Type B pancreatic cell (in vitro differentiated cells): Measurements from ENCODE around the gene C10orf105. TPM values are rescaled to one million over a fixed set of nuclear protein-coding genes. Genes with fewer than 3 reads are reported as not detected.

ENCODE experiments used
- DNase-seq: peaks from one replicate; pipeline ENCODE4 v3.0.0; 2021; ENCODE audit warnings: mixed read lengths; ENCODE audit not compliant: unreplicated experiment; ENCODE audit errors: extremely low spot score
- H3K27ac Mint-ChIP-seq: 2 replicates; pipeline ENCODE4 v1.8.0; 2021; ENCODE audit warnings: mild to moderate bottlenecking, mixed read lengths
- H3K27me3 Mint-ChIP-seq: 2 replicates; pipeline ENCODE4 v1.8.0; 2021; ENCODE audit warnings: mixed read lengths
- H3K36me3 Mint-ChIP-seq: 2 replicates; pipeline ENCODE4 v1.8.0; 2021; ENCODE audit warnings: mixed read lengths
- H3K4me1 Mint-ChIP-seq: one replicate; pipeline ENCODE4 v1.8.0; 2021; ENCODE audit warnings: mixed read lengths; ENCODE audit not compliant: unreplicated experiment
- H3K4me3 Mint-ChIP-seq: 2 replicates; pipeline ENCODE4 v1.8.0; 2021; ENCODE audit warnings: mild to moderate bottlenecking, mixed read lengths
- H3K9me3 Mint-ChIP-seq: 2 replicates; pipeline ENCODE4 v1.8.0; 2021; ENCODE audit warnings: mixed read lengths
- total RNA-seq: library from RNA; stranded (reverse); gene quantifications from 2 replicates; pipeline ENCODE4 v1.2.1, GENCODE V29; 2021; ENCODE audit warnings: low replicate concordance
- TF ChIP-seq, protein P1 (sequence below): fragments of 200-600 bp; sonication (generic); conservative IDR thresholded peaks from 2 replicates; pipeline ENCODE4 v1.5.0; 2021; ENCODE audit warnings: antibody characterized with exemption, mild to moderate bottlenecking

Gene C10orf105
- total RNA-seq, 1 donor from 2014 or later = 0.31 TPM

DNA sequence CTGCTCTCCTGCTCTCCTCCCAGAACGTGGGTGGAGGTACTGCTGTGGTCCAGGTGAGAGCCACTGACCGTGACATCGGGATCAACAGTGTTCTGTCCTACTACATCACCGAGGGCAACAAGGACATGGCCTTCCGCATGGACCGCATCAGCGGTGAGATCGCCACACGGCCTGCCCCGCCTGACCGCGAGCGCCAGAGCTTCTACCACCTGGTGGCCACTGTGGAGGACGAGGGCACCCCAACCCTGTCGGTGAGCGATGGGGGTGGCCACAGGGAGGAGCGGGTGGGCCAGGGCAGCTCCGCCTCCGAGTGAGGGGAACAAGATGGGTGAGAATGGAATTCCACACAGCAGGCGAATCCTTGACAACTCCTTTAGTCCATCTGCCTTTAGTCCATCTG is 22.1 kb upstream of the C10orf105 start:
- Mint-ChIP-seq H3K4me3 (no peak overlapping the region), H3K27ac (no peak overlapping the region), H3K36me3 (no peaks in the 10 kb centered on the region), H3K27me3 (no peaks in the 10 kb centered on the region), H3K4me1 (peaks cover 24% of the 10 kb centered on the region), H3K9me3 (no peaks in the 10 kb centered on the region)
- no peak for DNase-seq
- TF ChIP-seq, protein P1, sequence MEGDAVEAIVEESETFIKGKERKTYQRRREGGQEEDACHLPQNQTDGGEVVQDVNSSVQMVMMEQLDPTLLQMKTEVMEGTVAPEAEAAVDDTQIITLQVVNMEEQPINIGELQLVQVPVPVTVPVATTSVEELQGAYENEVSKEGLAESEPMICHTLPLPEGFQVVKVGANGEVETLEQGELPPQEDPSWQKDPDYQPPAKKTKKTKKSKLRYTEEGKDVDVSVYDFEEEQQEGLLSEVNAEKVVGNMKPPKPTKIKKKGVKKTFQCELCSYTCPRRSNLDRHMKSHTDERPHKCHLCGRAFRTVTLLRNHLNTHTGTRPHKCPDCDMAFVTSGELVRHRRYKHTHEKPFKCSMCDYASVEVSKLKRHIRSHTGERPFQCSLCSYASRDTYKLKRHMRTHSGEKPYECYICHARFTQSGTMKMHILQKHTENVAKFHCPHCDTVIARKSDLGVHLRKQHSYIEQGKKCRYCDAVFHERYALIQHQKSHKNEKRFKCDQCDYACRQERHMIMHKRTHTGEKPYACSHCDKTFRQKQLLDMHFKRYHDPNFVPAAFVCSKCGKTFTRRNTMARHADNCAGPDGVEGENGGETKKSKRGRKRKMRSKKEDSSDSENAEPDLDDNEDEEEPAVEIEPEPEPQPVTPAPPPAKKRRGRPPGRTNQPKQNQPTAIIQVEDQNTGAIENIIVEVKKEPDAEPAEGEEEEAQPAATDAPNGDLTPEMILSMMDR = no peak

DNA sequence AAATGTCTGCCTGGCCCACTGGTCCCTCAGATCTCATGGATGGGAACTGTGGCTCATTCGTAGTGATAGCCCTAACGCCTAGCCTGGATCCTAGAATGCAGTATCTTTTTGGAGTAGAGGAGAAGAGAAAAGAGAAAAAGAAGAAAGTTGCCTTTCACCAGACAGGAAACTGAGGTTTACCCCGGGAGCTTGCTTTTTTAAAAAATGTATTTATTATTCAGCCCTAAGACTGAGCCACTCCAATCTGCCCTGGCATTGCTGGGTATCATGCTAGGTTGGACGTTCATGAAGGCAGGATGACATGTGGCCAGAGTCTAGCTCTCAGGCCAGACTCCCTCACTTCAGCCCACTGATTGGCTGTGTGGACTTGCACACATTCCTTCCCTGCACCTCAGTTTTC is 21.5 kb upstream of the C10orf105 start:
- H3K27me3 Mint-ChIP-seq = no peaks in the 10 kb centered on the region
- peaks cover 23% of the 10 kb centered on the region for H3K4me1 Mint-ChIP-seq
- no peak for DNase-seq
- H3K9me3 Mint-ChIP-seq = no peaks in the 10 kb centered on the region
- no peak overlapping the region for H3K4me3 Mint-ChIP-seq
- no peak overlapping the region for H3K27ac Mint-ChIP-seq
- no peaks in the 10 kb centered on the region for H3K36me3 Mint-ChIP-seq
- TF ChIP-seq, protein P1 = no peak

DNA sequence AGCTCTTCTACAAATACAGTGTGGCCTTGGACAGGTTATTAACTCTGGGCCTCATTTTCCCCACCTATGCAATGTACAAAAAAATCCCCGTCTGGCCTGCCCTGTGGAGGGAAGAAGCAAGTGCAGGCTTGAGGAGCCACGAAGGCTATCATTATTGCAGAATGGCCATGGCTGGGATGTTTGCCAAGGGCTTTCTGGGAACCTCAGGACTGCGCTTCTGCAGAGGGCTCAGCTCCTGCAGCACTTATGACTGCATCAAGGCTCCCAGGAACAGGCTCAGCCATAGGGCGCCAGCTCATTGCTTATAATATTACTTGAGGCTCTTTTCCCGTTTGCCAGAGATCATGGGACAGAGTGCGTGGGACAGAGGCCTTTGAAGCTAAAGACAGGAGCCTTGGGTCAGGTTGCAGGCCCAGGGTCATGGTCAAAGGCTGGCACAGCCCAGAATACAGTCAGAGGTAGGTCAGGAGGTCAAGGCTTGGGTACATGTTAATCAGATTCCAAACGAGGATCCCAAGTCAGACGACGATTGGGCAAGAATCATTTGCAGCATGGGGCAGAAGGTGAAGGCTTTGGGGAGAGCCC is 20.6 kb upstream of the C10orf105 start:
- Mint-ChIP-seq H3K27me3 (no peaks in the 10 kb centered on the region), H3K9me3 (no peaks in the 10 kb centered on the region), H3K4me3 (no peak overlapping the region), H3K4me1 (peaks cover 19% of the 10 kb centered on the region), H3K27ac (no peak overlapping the region), H3K36me3 (no peaks in the 10 kb centered on the region)
- no peak for DNase-seq
- TF ChIP-seq, protein P1 = no peak

DNA sequence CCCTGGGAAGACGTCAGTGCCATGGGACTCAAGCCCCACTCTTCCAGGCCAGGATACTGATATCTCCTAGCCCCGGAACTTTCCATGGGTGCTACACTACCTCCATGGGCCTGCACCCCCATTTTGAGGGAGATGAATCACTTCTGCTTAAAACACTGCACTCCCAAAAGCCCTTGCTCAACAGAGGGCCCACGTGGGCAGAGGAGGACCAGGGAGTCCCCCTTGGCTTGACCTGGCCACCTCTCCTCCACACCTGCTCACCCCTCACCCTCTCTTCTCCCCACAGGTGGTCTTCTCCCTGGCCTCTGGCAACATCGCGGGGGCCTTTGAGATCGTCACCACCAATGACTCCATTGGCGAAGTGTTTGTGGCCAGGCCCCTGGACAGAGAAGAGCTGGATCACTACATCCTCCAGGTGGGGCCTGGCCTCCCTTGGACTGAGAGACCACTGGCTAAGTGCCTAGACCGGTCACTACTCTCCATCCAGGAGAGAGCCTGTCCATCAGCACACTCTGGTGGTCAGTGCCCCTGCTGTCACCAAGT is 19.9 kb upstream of the C10orf105 start:
- no peak for DNase-seq
- TF ChIP-seq, protein P1 = no peak
- Mint-ChIP-seq H3K4me3 (no peak overlapping the region), H3K9me3 (no peaks in the 10 kb centered on the region), H3K27ac (no peak overlapping the region), H3K36me3 (no peaks in the 10 kb centered on the region), H3K27me3 (no peaks in the 10 kb centered on the region), H3K4me1 (peaks cover 19% of the 10 kb centered on the region)

DNA sequence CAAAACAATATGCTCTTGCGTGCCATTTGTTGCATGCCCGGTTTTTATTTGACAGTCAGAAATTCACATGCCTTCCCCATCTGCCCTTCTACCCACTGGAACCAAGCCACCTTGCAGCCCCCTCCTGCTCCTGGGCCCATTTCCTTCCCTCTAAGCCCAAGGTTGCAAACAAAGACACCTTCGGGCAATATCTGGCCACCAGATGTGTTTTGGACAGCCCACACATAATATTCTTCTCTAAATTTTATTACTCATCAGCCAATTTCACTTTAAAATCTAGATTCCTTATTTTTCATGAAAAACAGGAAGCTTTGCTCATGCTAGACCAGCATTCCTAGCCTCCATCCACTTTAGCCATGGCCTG is 18.2 kb upstream of the C10orf105 start:
- Mint-ChIP-seq H3K4me1 (peaks cover 19% of the 10 kb centered on the region), H3K27me3 (no peaks in the 10 kb centered on the region), H3K27ac (no peak overlapping the region), H3K4me3 (no peak overlapping the region), H3K9me3 (no peaks in the 10 kb centered on the region), H3K36me3 (no peaks in the 10 kb centered on the region)
- no peak for DNase-seq
- TF ChIP-seq, protein P1 = no peak
